Daoy (cell line): ENCODE results near the gene GALNS. TPM values are rescaled to one million over a fixed set of nuclear protein-coding genes. Genes with fewer than 3 reads are reported as not detected.
"Not testable (repeated sequence)": the region's sequence is repeated elsewhere in the genome, so short reads cannot be mapped to it uniquely, and the experiment has no call there.

Experiments
- DNase-seq: peaks from one replicate; pipeline ENCODE4 v3.0.0-alpha.2; 2015; ENCODE audit warnings: low read depth
- total RNA-seq: library from RNA; depleted of rRNA; stranded (reverse); fragments of >200 nt; shearing (Covaris generic); gene quantifications from 2 replicates; pipeline ENCODE4 v1.2.3, GENCODE V29; 2014; rRNA removed

GALNS gene, protein sequence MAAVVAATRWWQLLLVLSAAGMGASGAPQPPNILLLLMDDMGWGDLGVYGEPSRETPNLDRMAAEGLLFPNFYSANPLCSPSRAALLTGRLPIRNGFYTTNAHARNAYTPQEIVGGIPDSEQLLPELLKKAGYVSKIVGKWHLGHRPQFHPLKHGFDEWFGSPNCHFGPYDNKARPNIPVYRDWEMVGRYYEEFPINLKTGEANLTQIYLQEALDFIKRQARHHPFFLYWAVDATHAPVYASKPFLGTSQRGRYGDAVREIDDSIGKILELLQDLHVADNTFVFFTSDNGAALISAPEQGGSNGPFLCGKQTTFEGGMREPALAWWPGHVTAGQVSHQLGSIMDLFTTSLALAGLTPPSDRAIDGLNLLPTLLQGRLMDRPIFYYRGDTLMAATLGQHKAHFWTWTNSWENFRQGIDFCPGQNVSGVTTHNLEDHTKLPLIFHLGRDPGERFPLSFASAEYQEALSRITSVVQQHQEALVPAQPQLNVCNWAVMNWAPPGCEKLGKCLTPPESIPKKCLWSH
- 4.5 and 8.4 TPM in 2 replicates for total RNA-seq

DNA sequence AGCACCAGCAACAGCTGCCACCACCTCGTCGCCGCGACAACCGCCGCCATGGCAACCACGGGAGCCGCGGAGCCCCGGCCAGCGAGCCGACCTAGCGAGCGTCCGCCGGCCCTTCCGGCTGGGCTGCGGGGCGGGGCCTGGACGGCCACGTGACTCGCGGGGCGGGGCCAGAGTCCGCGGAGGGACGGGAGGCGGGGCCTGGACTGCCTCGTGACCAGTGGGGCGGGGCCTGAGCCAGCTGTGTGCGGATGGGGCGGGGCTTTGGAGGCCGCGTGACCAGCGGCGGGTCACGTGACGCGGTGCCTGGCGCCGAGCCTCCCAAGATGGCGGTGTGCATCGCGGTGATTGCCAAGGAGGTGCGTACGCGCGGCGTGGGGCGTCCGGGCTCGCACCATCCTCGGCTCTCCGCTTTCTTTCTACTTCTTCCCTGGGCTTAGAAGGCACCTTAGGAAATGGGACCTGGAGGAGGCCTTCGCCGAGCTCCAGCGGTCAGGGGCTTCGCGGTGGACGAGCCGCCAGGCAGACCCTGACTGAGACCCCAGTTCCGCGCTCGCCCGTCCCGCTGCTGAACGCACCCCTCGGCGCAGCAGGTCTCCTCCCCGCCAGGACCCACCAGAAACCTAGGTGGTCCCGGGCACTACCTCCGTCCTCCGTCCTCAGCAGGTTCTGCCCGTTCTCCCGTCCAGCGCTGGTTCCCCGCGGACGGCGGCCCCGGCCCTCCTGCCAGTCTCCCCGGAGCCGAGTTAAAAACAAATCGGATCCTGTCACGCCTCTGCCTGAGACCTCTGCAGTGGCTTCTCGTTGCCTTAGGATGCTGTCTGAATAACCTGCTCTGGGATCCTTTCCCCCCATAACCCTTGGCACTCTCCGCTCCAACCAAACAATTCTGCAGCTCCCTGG lies at the start of gene GALNS, which contains the start of gene TRAPPC2L:
Gene GALNS, minus strand, starts transcription at position 120 of the 900 bp plus-strand sequence. Its CDS starts 70 bp downstream, at position 50.
Gene TRAPPC2L, plus strand, starts transcription at position 300 of the 900 bp plus-strand sequence. Its CDS starts 24 bp downstream, at position 324.
- DNase-seq, result peak; percentile 96

DNA sequence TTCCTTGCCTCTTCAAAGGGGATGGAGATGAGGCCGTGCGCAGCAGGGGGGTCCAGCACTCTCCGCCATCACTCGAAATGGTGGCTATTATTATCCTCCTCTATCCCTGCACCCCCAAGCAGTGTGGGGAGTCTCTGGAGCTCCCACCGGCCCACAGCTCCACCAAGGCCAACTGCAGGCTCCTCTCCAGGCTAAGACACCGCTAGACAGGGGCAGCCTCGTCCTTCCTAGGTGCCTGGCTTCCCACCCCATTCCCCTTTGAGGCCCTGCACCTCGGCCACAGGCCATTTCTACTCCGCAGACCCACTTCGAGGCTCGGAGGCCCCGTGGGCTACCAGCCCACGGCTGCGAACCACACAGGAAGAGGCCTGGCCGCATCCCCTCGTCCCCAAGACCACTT lies 49.3 kb upstream of the GALNS start:
- no peak for DNase-seq

DNA sequence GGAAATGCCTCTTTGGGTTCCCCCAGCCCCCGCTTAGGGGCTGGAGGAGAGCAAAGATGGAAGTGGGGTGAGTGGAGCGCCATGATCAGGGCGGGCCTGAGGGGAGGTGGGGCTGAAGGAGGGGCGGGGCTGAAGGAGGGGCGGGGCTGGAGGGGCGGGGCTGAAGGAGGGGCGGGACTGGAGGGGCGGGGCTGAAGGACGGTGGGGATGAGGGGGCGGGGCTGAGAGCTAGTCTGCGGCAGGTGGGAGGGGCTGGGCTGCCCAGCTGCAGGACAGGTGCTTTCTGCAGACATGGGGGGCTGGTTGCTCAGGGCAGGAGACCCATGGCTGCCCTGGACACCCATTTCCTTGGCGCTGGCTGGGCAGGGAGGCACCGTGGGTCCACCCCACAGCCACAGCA lies 48.8 kb upstream of the GALNS start:
- peak; percentile 44 for DNase-seq

DNA sequence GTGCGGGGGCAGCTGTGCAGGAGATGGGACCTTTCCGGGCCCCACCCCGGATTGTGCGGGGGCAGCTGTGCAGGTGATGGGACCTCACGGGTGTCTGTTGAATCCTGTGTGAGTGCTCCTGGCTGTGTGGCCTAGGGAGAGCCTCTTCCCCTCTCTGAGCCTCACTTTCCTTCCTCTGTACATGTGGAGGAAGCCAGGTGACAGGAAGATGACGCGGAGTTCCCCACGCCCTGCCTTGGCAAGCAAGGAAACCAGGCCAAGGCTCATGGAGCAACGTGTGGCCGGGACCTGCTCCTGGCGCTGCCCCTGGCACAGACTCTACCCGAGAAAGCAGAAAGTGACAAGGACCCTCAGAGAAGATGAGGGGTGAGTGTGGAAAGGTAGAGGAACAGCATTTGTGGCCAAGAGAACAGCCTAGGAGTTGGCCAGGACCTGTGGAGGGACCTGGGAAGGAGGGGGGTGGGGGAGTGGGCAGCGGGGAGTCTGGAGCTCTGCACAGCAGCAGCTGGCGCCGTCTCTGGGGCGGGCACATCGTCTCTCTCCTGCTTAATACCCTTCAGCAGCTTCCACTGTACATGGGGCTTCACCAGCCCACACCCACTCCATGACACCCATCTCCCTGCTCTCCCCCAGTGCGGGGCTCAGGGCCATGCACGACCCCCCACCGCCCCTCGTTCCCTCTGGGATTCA lies 48.1 kb upstream of the GALNS start:
- DNase-seq, result no peak

DNA sequence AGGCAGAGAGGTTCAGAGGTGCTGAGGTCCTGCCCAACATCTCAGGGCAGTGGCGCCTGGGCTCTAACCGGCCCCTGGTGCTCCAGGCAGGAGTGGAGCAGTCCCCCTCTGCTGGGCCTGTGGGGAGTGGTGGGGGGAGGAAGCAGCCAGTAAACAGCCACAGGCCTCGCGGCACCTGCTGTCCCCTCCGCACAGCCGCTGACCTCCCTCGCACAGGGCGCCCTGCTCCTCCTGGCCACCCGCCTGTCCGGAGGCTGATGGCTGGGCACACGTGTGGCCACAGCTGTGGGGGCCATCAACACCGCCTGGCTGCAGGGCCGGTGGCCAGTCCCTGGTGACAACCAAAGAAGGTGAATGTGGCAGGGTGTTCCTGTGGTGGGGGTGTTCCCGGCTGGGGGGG lies 46.5 kb upstream of the GALNS start:
- no peak for DNase-seq

DNA sequence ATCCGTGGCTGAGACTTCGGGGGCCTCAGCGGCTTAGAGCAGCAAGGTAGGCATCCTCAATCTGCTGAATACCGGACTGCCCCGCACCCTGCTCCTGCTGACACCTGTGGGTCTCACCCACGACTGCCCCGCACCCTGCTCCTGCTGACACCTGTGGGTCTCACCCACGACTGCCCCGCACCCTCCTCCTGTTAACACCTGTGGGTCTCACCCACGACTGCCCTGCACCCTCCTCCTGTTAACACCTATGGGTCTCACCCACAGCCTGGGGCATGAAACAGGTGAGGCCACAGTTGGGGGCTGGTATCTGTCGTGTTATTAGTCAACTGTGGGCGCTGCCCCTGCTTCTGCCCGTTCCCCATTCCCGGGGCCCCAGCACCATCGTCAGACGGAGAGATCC lies 46.0 kb upstream of the GALNS start:
- DNase-seq, result no peak

DNA sequence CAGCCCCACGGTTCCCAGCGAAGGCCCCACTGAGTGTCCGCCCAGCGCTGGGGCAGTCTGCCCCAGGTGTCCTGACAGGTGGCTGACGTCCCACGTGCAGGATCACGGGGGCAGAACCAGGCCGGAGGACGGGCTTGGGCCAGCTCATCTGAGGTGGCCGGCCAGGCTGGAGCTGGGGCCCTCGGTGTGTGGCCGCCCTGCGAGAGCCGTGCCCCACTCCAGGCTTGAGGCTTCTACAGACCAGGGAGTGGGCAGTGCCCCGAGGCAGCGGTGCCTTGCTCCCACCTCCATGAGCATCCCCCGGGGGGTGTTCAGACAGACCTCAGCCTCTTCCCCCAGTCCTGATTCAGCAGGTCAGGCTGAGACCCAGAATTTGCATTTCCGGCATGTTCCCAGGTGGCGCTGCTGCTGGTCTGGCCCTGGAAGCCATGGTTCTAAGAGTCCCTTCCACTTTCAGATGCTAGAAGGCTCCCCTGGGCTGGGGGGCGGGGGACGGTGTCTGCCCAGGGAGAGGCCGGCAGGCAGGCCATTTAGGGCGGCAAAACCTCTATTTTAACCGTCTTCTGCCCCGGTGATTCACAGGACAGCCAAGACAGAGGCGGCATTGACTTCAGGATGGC lies 45.1 kb upstream of the GALNS start:
- DNase-seq, result no peak

DNA sequence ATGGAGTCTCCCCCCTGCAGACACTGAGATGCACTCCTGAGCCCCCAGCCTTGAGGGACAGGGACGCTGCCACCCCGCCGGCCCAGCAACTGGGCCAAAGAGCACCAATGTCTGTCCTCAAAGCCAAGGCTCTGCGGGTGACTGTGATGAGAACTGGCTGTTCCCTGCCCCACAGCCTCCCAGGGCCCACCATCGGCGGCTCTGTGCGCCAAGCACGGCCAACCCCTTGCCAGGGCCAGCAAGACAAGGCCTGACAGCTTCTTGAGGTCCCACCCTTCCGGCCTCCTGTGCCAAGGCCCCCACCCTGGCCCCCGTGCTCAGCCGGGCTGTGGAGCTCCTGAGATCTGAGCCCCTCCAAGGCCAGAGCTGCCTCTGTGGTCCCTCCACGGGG lies 43.9 kb upstream of the GALNS start:
- DNase-seq, result no peak

DNA sequence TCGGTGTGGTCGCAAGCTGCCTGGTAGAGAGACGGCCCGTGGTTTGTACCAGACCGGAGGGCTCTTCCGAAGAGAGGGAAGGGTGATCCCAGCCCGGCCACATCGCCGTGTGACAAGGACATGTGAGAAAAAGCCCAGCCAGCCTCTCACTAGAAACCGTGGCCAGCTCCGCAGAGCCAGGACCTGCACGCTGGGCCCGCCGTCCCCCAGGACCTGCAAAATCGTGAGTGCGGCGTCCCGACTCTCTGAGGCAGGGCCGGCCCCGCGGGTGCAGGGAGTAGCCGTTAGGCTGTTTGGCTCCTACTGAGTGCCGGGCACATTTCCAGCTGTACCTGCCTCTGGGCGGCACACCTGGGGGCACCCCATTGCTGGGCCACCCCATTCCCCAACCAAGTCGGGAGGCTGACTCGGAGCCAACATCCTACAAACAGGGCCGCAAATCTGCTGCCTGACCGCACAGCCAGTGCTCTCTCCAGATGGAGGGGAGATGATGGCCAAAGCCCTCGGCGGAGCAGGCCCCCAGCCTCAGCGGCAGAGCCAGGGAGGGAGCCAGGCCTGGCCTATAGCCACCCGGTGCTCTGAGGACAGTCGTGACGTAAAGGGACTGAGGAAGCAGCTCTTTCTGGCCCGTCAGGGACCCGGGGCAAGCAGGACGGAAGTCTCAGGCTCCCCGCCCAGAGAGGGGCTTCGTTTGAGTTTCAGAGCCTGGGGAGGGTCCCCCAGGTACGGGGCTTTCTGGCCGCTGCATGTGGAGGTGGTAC lies 43.3 kb upstream of the GALNS start:
- DNase-seq, result no peak

DNA sequence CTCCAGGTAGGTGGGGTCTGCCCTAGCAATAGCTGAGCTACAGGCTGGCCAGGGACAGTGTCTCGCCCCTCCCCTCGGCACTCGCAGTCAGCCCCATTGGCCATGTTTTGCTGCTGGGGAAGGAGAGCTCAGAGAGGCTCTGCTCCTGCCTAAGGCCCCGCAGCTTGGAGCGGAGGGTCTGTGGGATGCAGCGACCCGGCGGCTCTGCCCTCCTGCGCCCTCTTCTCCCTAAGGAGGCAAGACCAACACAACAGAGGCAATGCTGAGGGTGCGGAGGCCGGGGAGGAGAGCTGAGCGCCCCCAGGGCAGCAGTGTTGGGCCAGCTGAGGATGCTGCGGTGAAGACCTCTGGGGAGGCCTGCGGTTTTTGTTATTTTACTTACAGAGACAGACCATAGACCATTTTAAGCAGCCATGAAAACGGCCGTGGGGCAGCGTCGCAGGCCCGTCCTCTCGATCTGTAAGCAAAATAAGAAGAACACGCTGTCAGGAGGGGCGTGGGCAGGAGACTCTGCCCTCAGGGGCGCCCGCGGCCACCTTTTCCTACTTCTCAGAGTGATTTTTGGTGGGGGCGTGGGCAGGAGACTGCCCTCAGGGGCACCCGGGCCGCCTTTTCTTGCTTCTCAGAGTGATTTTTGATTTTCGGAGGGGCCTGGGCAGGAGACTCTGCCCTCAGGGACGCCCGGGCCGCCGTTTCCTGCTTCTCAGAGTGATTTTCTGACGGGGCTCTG lies 41.1 kb upstream of the GALNS start:
- no peak for DNase-seq

DNA sequence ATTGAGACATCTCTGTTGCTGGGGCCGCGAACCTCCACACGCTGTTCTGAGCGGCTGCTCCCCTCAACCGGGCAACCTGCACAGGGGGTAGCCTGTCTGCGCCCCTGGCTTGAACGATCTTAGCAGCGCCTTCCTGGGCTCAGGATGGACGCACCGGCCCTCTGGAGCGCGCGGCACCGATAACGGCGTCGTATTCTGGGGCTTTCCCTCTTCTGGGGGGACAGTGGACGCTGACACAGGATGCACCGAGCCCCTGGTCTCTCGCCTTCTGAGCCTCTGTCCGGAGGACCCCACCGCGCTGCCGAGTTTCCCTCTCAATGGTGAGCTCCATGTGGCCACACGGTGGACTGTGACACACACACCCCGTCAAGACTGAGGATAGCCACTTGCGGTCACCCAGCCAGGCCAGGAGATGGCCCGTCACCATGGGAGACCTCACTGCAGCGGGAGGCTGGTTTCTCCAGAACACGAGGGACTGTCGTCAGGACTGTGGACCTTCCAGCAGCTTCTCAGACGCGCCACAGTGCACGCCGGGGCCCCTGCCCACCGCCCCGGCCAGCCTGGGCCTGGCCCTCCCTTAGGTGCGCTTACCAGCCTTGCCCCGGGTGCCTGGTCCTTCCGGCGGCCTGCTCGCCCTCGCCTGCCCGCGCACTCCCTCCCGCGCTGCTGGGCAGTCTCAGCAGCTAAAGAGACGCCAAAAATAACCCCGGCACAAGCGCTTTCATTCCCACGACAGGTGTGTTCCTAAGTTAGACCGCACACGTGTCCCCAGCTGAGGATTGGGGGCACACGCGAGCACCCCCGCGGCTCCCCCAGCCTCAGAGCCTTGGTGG lies 39.7 kb upstream of the GALNS start:
- DNase-seq, result no peak

DNA sequence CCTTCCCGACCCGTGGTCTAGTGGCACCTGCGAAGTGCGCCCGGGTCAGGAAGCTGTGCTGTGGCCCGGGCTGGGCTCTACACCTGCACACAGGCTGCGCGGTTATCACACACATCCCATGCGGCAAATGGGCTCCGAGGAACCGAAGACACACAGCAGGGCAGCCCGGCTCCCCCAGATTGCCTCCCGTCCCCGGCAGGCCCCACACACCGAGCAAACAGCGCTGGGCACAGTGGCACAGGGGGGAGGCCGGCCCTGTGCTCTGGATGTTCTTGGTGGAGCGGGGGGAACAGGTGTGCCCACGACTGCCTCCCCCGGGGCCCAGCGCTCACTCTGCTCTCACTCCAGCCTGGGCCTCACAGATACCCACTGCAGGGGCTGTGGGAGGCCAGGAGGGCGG lies 38.6 kb upstream of the GALNS start:
- no peak for DNase-seq

DNA sequence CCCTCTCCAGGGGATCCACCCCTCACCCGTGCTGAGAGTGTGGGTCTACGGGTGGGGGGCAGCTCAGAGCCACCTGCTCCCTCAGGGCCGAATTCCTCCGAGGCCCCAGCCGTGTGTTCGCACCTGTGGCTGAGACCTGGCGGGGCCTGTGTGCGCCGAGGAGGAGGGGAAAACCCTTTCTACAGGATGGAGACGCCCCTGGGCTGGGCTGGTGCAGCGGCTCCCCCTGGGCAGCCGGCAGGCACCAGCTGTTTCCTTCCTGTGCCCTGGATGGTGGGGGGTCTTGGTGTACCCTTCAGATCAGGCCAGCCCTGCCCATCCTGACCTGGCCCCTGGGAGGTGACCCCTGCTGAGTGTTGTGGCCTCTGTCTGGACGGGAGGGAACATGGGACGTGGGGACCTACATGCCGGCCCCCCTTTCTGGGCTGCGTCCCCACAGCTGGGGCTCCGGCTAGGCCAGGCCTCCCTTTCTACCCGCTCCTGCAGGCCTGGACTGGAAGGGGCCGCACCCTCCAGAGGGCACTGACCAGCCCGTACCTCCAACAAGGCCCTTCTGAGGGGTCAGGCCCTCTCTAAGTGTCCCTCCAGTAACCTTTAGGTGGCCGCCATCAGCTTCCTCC lies 38.0 kb upstream of the GALNS start:
- DNase-seq, result no peak

DNA sequence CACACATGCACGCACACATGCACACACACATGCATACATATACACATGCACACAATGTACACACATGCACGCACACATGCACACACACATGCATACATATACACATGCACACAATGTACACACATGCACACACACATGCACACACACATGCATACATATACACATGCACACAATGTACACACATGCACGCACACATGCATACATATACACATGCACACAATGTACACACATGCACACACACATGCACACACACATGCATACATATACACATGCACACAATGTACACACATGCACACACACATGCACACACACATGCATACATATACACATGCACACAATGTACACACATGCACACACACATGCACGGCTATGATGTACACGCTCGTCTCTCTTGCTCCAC lies 37.5 kb upstream of the GALNS start:
- not testable (repeated sequence) for DNase-seq

DNA sequence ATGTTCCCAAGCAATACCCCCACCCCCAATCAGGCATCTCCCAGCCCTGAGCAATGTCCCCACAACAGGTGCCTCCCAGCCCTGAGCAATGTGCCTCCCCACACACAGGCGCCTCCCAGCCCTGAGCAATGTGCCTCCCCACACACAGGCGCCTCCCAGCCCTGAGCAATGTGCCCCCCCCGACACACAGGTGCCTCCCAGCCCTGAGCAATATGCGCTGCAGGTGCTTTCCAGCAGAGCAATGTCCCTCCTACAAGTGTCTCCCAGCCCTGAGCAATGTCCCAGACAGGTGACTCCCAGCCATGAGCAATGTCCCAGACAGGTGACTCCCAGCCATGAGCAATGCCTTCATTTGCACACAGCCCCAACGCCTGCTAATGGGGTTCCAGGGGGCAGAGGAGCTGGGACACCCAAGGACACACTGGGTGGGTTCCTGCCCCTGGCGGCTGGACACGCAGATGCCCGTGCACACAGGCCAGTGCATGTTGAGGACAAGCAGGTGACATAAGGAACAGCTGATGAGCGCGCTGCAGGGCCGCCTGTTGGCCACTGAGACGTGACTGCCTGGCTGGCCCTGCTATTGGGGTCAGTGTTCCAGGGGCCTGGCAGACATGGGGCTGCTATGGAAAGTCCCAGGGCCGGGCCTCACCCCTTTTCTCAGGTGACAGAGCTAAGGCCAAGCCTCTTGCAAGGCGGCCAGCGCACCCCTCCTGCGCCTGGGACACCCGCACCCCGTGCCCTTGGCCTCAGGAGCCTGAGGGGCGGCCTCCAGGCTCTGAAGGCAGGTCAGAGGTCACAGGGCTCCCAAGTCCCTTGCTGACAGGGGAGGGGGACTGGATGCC lies 36.6 kb upstream of the GALNS start:
- DNase-seq, result no peak

DNA sequence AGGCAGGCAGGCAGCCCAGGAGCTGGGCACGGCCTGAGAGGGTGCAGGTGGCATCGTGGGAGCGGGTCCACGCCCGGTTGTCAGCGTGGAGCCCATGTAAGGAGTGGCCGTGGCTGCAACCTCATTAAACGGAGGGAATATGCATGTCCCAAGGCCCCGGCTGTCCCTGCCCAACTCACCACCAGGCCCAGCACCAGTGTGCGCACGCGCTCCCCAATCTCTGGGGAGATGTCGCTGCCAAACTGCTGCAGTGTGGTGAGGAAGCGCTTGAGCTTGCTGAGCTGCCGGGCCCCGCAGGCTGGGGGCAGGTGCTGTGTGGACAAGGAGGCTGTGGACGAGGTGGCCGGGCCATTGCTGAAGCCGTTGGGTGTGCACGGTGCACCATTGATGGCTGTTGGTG lies 35.3 kb upstream of the GALNS start:
- DNase-seq, result no peak

DNA sequence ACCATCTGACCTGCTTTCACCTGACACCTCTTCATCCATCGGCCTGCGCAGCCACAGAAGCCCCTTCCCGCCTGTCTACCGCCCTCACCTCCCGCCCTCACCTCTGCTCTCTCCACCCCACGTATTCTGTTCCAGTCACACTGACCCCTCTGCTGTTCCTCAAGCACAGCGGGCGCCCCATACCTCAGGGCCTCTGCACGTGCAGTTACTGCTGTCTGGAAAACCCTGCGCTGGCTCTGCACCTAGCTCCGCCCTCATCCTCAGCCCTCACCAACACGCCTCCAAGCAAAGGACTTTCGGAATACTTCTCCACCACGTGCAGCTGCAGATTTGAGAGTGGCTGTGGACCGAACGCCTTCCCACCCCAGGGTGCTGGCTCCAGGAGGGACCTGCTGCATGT lies 34.3 kb upstream of the GALNS start:
- no peak for DNase-seq
